Trophoblast cell (in vitro differentiated cells and primary cell): ENCODE results near the gene PLCB2.

Source experiments
- DNase-seq, 2 donors: peaks; one replicate each; pipeline ENCODE4 v3.0.0-alpha.2; 2016
- H2AFZ ChIP-seq: 2 replicates; pipeline ENCODE4 v1.6.1; 2013; ENCODE audit warnings: low read length, moderate library complexity, mild to moderate bottlenecking; ENCODE audit not compliant: insufficient read depth, poor library complexity
- H2AK5ac ChIP-seq: 2 replicates; pipeline ENCODE4 v1.6.1; 2013; ENCODE audit warnings: mild to moderate bottlenecking, low read length
- H2BK120ac ChIP-seq: 2 replicates; pipeline ENCODE4 v1.6.1; 2013; ENCODE audit warnings: low read length, mild to moderate bottlenecking, moderate library complexity; ENCODE audit not compliant: insufficient read depth, poor library complexity
- H2BK12ac ChIP-seq: 2 replicates; pipeline ENCODE4 v1.6.1; 2013; ENCODE audit warnings: mild to moderate bottlenecking, low read length, moderate library complexity
- H2BK5ac ChIP-seq: 2 replicates; pipeline ENCODE4 v1.6.1; 2013; ENCODE audit warnings: low read length, low read depth, moderate library complexity, mild to moderate bottlenecking; ENCODE audit not compliant: poor library complexity
- H3K14ac ChIP-seq: 2 replicates; pipeline ENCODE4 v1.6.1; 2013; ENCODE audit warnings: mild to moderate bottlenecking, low read length
- H3K18ac ChIP-seq: 2 replicates; pipeline ENCODE4 v1.6.1; 2013; ENCODE audit warnings: mild to moderate bottlenecking, low read length
- H3K23ac ChIP-seq: 2 replicates; pipeline ENCODE4 v1.6.1; 2013; ENCODE audit warnings: low read length
- H3K27ac ChIP-seq: 2 replicates; pipeline ENCODE4 v1.5.1; 2013; ENCODE audit warnings: low read depth, mild to moderate bottlenecking, inconsistent platforms, low read length, moderate library complexity
- H3K27me3 ChIP-seq: 2 replicates; pipeline ENCODE4 v1.6.1; 2013; ENCODE audit warnings: inconsistent platforms, mild to moderate bottlenecking, low read length, moderate library complexity; ENCODE audit not compliant: insufficient read depth
- H3K36me3 ChIP-seq, 2 experiments: 1 replicate in 1 of 2; 2 replicates in 1 of 2; pipeline ENCODE4 v1.6.1; 2013; ENCODE audit warnings: low read length in 2 of 2, mild to moderate bottlenecking in 2 of 2, moderate library complexity in 1 of 2; ENCODE audit not compliant: insufficient read depth in 2 of 2, control insufficient read depth in 1 of 2
- H3K4ac ChIP-seq: 2 replicates; pipeline ENCODE4 v1.6.1; 2013; ENCODE audit warnings: low read depth, mild to moderate bottlenecking, low read length, moderate library complexity
- H3K4me1 ChIP-seq, 2 experiments: 1 replicate in 1 of 2; 2 replicates in 1 of 2; pipeline ENCODE4 v1.6.1; 2013; ENCODE audit warnings: low read length in 2 of 2, mild to moderate bottlenecking in 2 of 2, moderate library complexity in 1 of 2; ENCODE audit not compliant: insufficient read depth in 2 of 2, control insufficient read depth in 1 of 2
- H3K4me2 ChIP-seq: 2 replicates; pipeline ENCODE4 v1.6.1; 2013; ENCODE audit warnings: inconsistent platforms, mild to moderate bottlenecking, low read length, moderate library complexity
- H3K4me3 ChIP-seq: 2 replicates; pipeline ENCODE4 v1.5.1; 2013; ENCODE audit warnings: mild to moderate bottlenecking, low read depth, low read length, inconsistent platforms
- H3K79me1 ChIP-seq: one replicate; pipeline ENCODE4 v1.6.1; 2013; ENCODE audit warnings: low read length
- H3K79me2 ChIP-seq: 2 replicates; pipeline ENCODE4 v1.6.1; 2013; ENCODE audit warnings: low read length, mild to moderate bottlenecking; ENCODE audit not compliant: control insufficient read depth, insufficient read depth, poor library complexity
- H3K9ac ChIP-seq: 2 replicates; pipeline ENCODE4 v1.6.1; 2013; ENCODE audit warnings: mild to moderate bottlenecking, low read length
- H3K9me3 ChIP-seq: 2 replicates; pipeline ENCODE4 v1.6.1; 2013; ENCODE audit warnings: low read depth, mild to moderate bottlenecking, control low read depth, inconsistent platforms, low read length; ENCODE audit not compliant: insufficient read depth
- H4K12ac ChIP-seq: 2 replicates; pipeline ENCODE4 v1.6.1; 2013; ENCODE audit warnings: low read depth, mild to moderate bottlenecking, low read length, moderate library complexity
- H4K8ac ChIP-seq: 2 replicates; pipeline ENCODE4 v1.6.1; 2013; ENCODE audit warnings: low read depth, mild to moderate bottlenecking, low read length, moderate library complexity
- H4K91ac ChIP-seq: one replicate; pipeline ENCODE4 v1.6.1; 2013; ENCODE audit warnings: low read depth, mild to moderate bottlenecking, low read length, moderate library complexity
- WGBS: extraction: QIAGEN DNeasy Blood & Tissue Kit; methylation state at CpG from one replicate; pipeline ENCODE4 v1.1.7; 2013; ENCODE audit warnings: missing lambda C conversion rate; ENCODE audit not compliant: insufficient read length, insufficient coverage; ENCODE audit errors: extremely low coverage; 5-methylcytosine and 5-hydroxymethylcytosine counted together

Gene PLCB2

DNA sequence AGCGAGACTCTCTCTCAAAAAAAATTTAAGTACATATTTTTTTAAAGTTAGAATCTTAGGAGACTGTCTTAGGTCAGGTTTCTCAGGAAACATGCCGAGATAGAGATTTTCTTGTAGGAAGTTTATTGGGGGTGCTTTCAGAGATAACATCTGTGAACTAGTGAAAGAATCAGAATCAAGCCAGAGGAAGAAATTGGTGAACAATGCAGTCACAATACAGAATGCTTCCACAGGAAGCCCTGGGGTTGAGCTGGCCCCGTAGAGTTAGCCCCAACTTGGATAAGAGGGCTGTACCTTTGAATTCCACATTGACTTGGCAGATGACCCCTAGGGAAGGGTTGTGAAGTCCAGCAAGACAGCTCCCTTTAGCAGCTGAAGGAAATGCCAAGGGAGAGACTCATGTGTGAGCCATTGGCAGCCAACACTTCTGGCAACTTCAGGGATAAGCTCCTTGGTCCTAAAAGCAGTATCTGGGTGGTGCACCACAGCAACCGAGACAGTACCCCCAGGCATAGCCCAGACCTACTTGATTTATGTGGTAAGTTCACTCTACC is 7.1 kb upstream of the PLCB2 start:
- Histone ChIP-seq H3K4ac (no peak overlapping the region), H3K23ac (no peak overlapping the region), H4K91ac (no peak overlapping the region), H3K18ac (no peak overlapping the region), H2AK5ac (no peak overlapping the region), H3K4me3 (no peak overlapping the region), H3K36me3 (no peaks in the 10 kb centered on the region), H2AFZ (no peak overlapping the region), H2BK120ac (no peak overlapping the region), H3K27ac (no peak overlapping the region), H4K8ac (no peak overlapping the region), H2BK12ac (no peak overlapping the region), H3K9me3 (no peaks in the 10 kb centered on the region), H3K9ac (no peak overlapping the region), H3K4me2 (no peak overlapping the region), H3K79me1 (no peaks in the 10 kb centered on the region), H3K14ac (no peak overlapping the region), H2BK5ac (no peak overlapping the region), H3K79me2 (no peaks in the 10 kb centered on the region), H4K12ac (no peak overlapping the region), H3K4me1 (peaks cover 0 to under 1% of the 10 kb centered on the region in 2 experiments), H3K27me3 (no peaks in the 10 kb centered on the region)
- no CpG with 5 or more reads among the region's 4 CpGs for WGBS
- DNase-seq: no peak

DNA sequence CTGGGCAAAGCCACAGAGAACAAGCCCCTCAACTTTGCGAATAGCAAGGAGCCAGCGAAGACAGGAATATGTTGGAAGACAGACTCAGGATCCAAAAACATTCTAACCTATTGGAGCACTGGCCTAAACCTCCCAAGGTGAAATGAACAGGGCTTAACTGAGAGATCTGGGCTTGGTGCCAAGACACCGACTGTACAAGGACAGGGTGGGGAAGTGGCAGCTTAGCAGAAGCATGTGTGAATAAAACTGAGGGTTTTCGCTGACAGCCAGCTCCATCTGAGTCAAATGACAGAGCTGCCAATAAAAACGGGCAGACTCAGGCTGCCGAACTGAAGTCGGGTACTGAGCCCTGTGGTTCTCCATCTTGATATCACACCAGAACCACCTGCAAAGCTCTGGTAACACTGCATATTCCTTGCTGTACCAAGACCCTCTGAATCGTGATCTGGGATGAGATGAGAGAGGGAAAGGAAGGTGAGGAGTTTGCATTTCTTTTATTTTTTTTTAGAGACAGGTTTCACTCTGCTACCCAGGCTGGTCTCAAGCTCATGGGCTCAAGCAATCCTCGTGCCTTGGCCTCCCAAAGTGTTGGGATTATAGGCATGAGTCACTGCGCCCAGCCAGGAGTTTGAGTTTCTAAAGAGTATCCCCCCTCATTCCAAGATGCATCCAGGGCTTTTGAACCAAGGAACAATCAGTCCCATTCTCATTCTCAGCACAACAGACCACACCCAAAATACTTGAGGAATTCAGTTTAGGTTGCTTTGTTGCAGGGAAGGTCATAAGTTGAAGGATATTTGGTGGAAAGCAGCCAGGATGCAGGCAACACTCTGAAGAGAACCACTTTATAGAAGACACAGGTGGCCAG is 6.0 kb upstream of the PLCB2 start:
- H3K36me3 ChIP-seq: no peaks in the 10 kb centered on the region
- no peak overlapping the region for H2AFZ ChIP-seq
- no peak overlapping the region for H3K4ac ChIP-seq
- no peak overlapping the region for H4K91ac ChIP-seq
- H2BK5ac ChIP-seq: no peak overlapping the region
- H3K9ac ChIP-seq: no peak overlapping the region
- no peak overlapping the region for H3K4me2 ChIP-seq
- H2AK5ac ChIP-seq: no peak overlapping the region
- no peak overlapping the region for H3K23ac ChIP-seq
- H4K12ac ChIP-seq: no peak overlapping the region
- H2BK120ac ChIP-seq: no peak overlapping the region
- no peaks in the 10 kb centered on the region for H3K79me2 ChIP-seq
- no peak overlapping the region for H3K18ac ChIP-seq
- H3K4me1 ChIP-seq: peaks cover 0 to 3% of the 10 kb centered on the region in 2 experiments
- H4K8ac ChIP-seq: no peak overlapping the region
- no peak overlapping the region for H3K27ac ChIP-seq
- no peak overlapping the region for H3K4me3 ChIP-seq
- no peaks in the 10 kb centered on the region for H3K9me3 ChIP-seq
- WGBS: no CpG with 5 or more reads among the region's 10 CpGs
- H3K27me3 ChIP-seq: no peaks in the 10 kb centered on the region
- no peaks in the 10 kb centered on the region for H3K79me1 ChIP-seq
- no peak for DNase-seq
- no peak overlapping the region for H2BK12ac ChIP-seq
- no peak overlapping the region for H3K14ac ChIP-seq

DNA sequence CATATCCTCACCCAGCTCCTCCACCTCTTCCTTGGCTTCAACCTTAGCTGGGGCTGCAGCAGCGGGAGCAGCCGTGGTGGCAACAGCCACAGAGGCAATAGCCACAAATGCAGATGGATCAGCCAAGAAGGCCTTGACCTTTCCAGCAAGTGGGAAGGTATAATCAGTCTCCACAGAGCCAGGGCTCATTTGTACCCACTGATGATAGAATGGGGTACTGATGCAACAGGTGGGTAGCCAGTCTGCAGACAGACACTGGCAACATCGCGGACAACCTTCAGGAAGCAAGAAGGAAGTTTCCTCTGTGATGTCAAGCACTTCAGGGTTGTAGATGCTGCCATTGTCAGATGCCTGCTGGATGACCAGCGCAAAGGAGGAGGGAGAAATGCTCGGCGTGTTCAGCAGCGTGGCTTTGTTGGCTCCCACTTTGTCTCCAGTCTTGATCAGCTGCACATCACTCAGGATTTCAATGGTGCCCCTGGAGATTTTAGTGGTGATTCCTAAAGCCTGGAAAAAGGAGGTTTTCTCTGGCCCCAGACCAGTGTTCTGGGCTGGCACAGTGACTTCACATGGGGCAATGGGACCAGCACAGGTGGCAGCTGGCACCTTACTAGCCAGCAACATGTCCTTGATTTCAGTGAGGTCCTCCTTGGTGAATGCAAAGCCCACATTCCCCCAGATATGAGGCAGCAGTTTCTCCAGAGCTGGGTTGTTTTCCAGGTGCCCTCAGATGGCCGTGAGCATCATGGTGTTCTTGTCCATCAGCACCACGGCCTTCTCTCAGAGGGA is 4.8 kb upstream of the PLCB2 start:
- Histone ChIP-seq H2BK5ac (no peak overlapping the region), H3K4me2 (no peak overlapping the region), H2BK120ac (no peak overlapping the region), H3K4me3 (no peak overlapping the region), H2AK5ac (no peak overlapping the region), H3K27me3 (no peaks in the 10 kb centered on the region), H3K9me3 (no peaks in the 10 kb centered on the region), H3K36me3 (no peaks in the 10 kb centered on the region), H4K91ac (no peak overlapping the region), H3K23ac (no peak overlapping the region), H2BK12ac (no peak overlapping the region), H3K79me2 (no peaks in the 10 kb centered on the region), H3K4me1 (peaks cover 6 to 10% of the 10 kb centered on the region in 2 experiments), H3K79me1 (no peaks in the 10 kb centered on the region), H3K4ac (no peak overlapping the region), H3K27ac (no peak overlapping the region), H3K9ac (no peak overlapping the region), H2AFZ (no peak overlapping the region), H4K12ac (no peak overlapping the region), H3K14ac (no peak overlapping the region), H3K18ac (no peak overlapping the region), H4K8ac (no peak overlapping the region)
- DNase-seq: no peak
- WGBS: no CpG with 5 or more reads among the region's 10 CpGs

DNA sequence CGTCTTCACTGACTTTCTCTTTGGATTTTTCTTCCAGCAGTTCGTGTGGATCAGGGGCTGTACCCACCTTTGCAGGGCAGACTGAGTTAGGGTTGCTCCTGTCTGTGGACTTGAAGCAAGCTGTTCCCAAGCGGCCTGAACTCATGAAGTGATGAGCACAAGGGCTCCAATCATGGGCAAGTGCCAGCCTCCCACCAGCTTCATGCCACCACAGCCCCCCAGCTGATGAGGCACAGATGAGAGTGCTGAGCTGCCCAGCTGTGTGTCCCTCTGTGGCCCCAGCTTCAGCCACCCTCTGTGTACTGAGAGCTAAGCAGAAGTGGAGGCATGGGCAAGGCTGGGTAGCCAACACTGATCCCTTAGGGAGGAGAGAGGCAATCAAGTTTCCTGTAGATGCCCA is 3.3 kb upstream of the PLCB2 start:
- H2BK120ac ChIP-seq: no peak overlapping the region

More for the DNA sequence above, 3.3 kb upstream of the PLCB2 start:
- H3K23ac ChIP-seq: no peak overlapping the region
- peaks cover 7 to 12% of the 10 kb centered on the region in 2 experiments for H3K4me1 ChIP-seq
- H4K91ac ChIP-seq: no peak overlapping the region
- no peaks in the 10 kb centered on the region for H3K79me2 ChIP-seq
- H2BK12ac ChIP-seq: no peak overlapping the region
- H3K4me3 ChIP-seq: no peak overlapping the region
- no peak overlapping the region for H3K14ac ChIP-seq
- H4K12ac ChIP-seq: no peak overlapping the region
- H3K36me3 ChIP-seq: no peaks in the 10 kb centered on the region
- no peaks in the 10 kb centered on the region for H3K27me3 ChIP-seq
- no peak overlapping the region for H4K8ac ChIP-seq
- H3K9me3 ChIP-seq: no peaks in the 10 kb centered on the region
- H3K4me2 ChIP-seq: no peak overlapping the region
- no peaks in the 10 kb centered on the region for H3K79me1 ChIP-seq
- no peak overlapping the region for H3K4ac ChIP-seq
- WGBS: no CpG with 5 or more reads among the region's 3 CpGs
- H3K18ac ChIP-seq: no peak overlapping the region
- no peak for DNase-seq
- no peak overlapping the region for H2AFZ ChIP-seq
- no peak overlapping the region for H3K9ac ChIP-seq
- H2AK5ac ChIP-seq: no peak overlapping the region
- no peak overlapping the region for H3K27ac ChIP-seq
- H2BK5ac ChIP-seq: no peak overlapping the region
